IMR-90 (cell line): Measurements from ENCODE around the gene HOXD10. TPM values are rescaled to one million over a fixed set of nuclear protein-coding genes. Genes with fewer than 3 reads are reported as not detected.
A peak's percentile ranks its signal among the peaks of the same experiment; 100 is the strongest.

Experiments
- ATAC-seq: fragments of 200-7000 bp; cut with Tn5 transposase; 2 replicates; pipeline ENCODE4 v1.9.1; 2020; ENCODE audit warnings: low read depth, mild to moderate bottlenecking, moderate library complexity
- BruUV-seq: library from RNA; stranded (reverse); fragments of 400-500 nt; replicated peaks from 2 replicates; lab custom pipeline; 2021; lab: Mats Ljungman, UMichigan
- CTCF ChIA-PET: fragments of 300-600 bp; formaldehyde crosslinking; extraction: SDS; loops from one replicate; lab custom pipeline; 2021; ENCODE audit warnings: antibody characterized with exemption; lab: Yijun Ruan, JAX
- POLR2A ChIA-PET: fragments of 300-600 bp; sonication (Branson Sonifier 250); formaldehyde crosslinking; loops from one replicate; lab custom pipeline; 2022; ENCODE audit warnings: antibody characterized with exemption; ENCODE audit not compliant: unreplicated experiment; lab: Charles Lee
- DNase-seq: peaks from one replicate; pipeline ENCODE4 v3.0.0; 2013
- H2AFZ ChIP-seq: replicated peaks from 2 replicates; pipeline ENCODE3; 2013; ENCODE audit warnings: low read length, mild to moderate bottlenecking; ENCODE audit not compliant: poor library complexity
- H2AK5ac ChIP-seq: 2 replicates; pipeline ENCODE4 v1.6.1; 2013; ENCODE audit warnings: low read depth, low read length, inconsistent platforms
- H2AK9ac ChIP-seq: replicated peaks from 2 replicates; pipeline ENCODE3; 2013; ENCODE audit warnings: mild to moderate bottlenecking, low read depth, low read length, moderate library complexity; ENCODE audit not compliant: poor library complexity
- H2BK120ac ChIP-seq: 2 replicates; pipeline ENCODE4 v1.6.1; 2013; ENCODE audit warnings: low read depth, low read length, inconsistent platforms
- H2BK15ac ChIP-seq: 3 replicates; pipeline ENCODE4 v1.6.1; 2013; ENCODE audit warnings: low read depth, low read length, inconsistent platforms
- H2BK20ac ChIP-seq: 2 replicates; pipeline ENCODE4 v1.6.1; 2013; ENCODE audit warnings: low read depth, mild to moderate bottlenecking, inconsistent platforms, low read length, moderate library complexity
- H2BK5ac ChIP-seq: 2 replicates; pipeline ENCODE4 v1.6.1; 2013; ENCODE audit warnings: mild to moderate bottlenecking, low read depth, low read length, inconsistent platforms; ENCODE audit not compliant: poor library complexity, severe bottlenecking
- H3K14ac ChIP-seq: replicated peaks from 2 replicates; pipeline ENCODE4 v1.6.1; 2013; ENCODE audit warnings: low read depth, low read length, inconsistent platforms
- H3K18ac ChIP-seq: 2 replicates; pipeline ENCODE4 v1.6.1; 2013; ENCODE audit warnings: low read depth, low read length, control low read depth
- H3K23ac ChIP-seq: 2 replicates; pipeline ENCODE4 v1.6.1; 2013; ENCODE audit warnings: low read depth, low read length, inconsistent platforms
- H3K27ac ChIP-seq: 2 replicates; pipeline ENCODE4 v1.5.1; 2013; ENCODE audit warnings: mild to moderate bottlenecking, control low read depth, low read length; ENCODE audit not compliant: insufficient read depth
- H3K27me3 ChIP-seq: 2 replicates; pipeline ENCODE4 v1.6.1; 2013; ENCODE audit warnings: low read length; ENCODE audit not compliant: control insufficient read depth, insufficient read depth
- H3K36me3 ChIP-seq: 2 replicates; pipeline ENCODE4 v1.6.1; 2013; ENCODE audit warnings: low read length, mixed read lengths; ENCODE audit not compliant: control insufficient read depth, insufficient read depth
- H3K4ac ChIP-seq: 2 replicates; pipeline ENCODE4 v1.6.1; 2013; ENCODE audit warnings: low read depth, low read length, inconsistent platforms
- H3K4me1 ChIP-seq: 2 replicates; pipeline ENCODE4 v1.6.1; 2013; ENCODE audit warnings: low read length, mixed read lengths; ENCODE audit not compliant: control insufficient read depth, insufficient read depth
- H3K4me2 ChIP-seq: 2 replicates; pipeline ENCODE4 v1.6.1; 2013; ENCODE audit warnings: low read depth, mild to moderate bottlenecking, control low read depth, low read length, moderate library complexity
- H3K4me3 ChIP-seq: 2 replicates; pipeline ENCODE4 v1.5.1; 2013; ENCODE audit warnings: low read depth, mild to moderate bottlenecking, control low read depth, low read length, moderate library complexity; ENCODE audit not compliant: insufficient read depth
- H3K56ac ChIP-seq: 2 replicates; pipeline ENCODE4 v1.6.1; 2013; ENCODE audit warnings: low read length, inconsistent platforms; ENCODE audit not compliant: insufficient read depth; ENCODE audit errors: extremely low read depth
- H3K79me1 ChIP-seq, 2 experiments: 2 replicates each; pipeline ENCODE4 v1.6.1; 2013; ENCODE audit warnings: low read length in 2 of 2, inconsistent platforms in 1 of 2, low read depth in 1 of 2
- H3K9ac ChIP-seq: 2 replicates; pipeline ENCODE4 v1.6.1; 2013; ENCODE audit warnings: low read depth, low read length, control low read depth
- H3K9me1 ChIP-seq: 2 replicates; pipeline ENCODE4 v1.6.1; 2013; ENCODE audit warnings: low read length, inconsistent platforms; ENCODE audit not compliant: insufficient read depth
- H3K9me3 ChIP-seq: 2 replicates; pipeline ENCODE4 v1.6.1; 2013; ENCODE audit warnings: low read length; ENCODE audit not compliant: control insufficient read depth, insufficient read depth
- H4K20me1 ChIP-seq: 2 replicates; pipeline ENCODE4 v1.6.1; 2013; ENCODE audit warnings: low read length, inconsistent platforms; ENCODE audit not compliant: insufficient read depth
- H4K5ac ChIP-seq: 2 replicates; pipeline ENCODE4 v1.6.1; 2013; ENCODE audit warnings: mild to moderate bottlenecking, low read depth, low read length, control low read depth
- H4K8ac ChIP-seq, 2 experiments: 2 replicates each; pipeline ENCODE4 v1.6.1; 2013; ENCODE audit warnings: low read depth in 2 of 2, low read length in 2 of 2, control low read depth in 1 of 2, inconsistent platforms in 1 of 2
- H4K91ac ChIP-seq: 2 replicates; pipeline ENCODE4 v1.6.1; 2013; ENCODE audit warnings: low read depth, low read length, inconsistent platforms; ENCODE audit not compliant: insufficient read depth
- MAZ ChIP-seq: IDR thresholded peaks from 2 replicates; pipeline ENCODE4 v1.6.1; 2012; ENCODE audit warnings: low read depth, mild to moderate bottlenecking, low read length, improper control_type of control experiment, moderate library complexity, borderline replicate concordance
- NFE2L2 ChIP-seq: fragments of 150-350 bp; IDR thresholded peaks from 2 replicates; pipeline ENCODE4 v1.6.1; 2016; ENCODE audit warnings: low read depth, mild to moderate bottlenecking, low read length
- RAD21 ChIP-seq: IDR thresholded peaks from 2 replicates; pipeline ENCODE4 v1.6.1; 2012; ENCODE audit warnings: low read length, improper control_type of control experiment
- RCOR1 ChIP-seq: IDR thresholded peaks from 2 replicates; pipeline ENCODE4 v1.6.1; 2012; ENCODE audit warnings: mild to moderate bottlenecking, low read length, improper control_type of control experiment; ENCODE audit not compliant: insufficient replicate concordance
- WGBS, 2 experiments: methylation state at CpG; one replicate each; pipeline versions ENCODE4 v1.1.5 to v1.1.7; 2013; ENCODE audit warnings: missing lambda C conversion rate in 2 of 2; ENCODE audit not compliant: insufficient read length in 1 of 2; ENCODE audit errors: extremely low coverage in 2 of 2; 5-methylcytosine and 5-hydroxymethylcytosine counted together
- dilution Hi-C: fragments of 300-500 bp; cut with HindIII; formaldehyde crosslinking; loops from one replicate; pipeline ENCODE4 v1.14.3; 2018; ENCODE audit warnings: low sequenced_read_pairs; ENCODE audit not compliant: unreplicated experiment
- in situ Hi-C: fragments of 300-500 bp; cut with MboI; formaldehyde crosslinking; loops from 3 replicates; pipeline ENCODE4 v1.14.3; 2019; ENCODE audit warnings: low sequenced_read_pairs, inconsistent platforms, mixed read lengths
- intact Hi-C: fragments of 100-400 bp; cut with micrococcal nuclease; formaldehyde crosslinking; loops from 2 replicates; pipeline ENCODE4 v1.10.0; 2022
- polyA plus RNA-seq, 3 experiments: library from polyadenylated mRNA; depleted of rRNA; stranded (reverse); fragments of >200 nt; gene quantifications; 2 replicates each; pipeline ENCODE4 v1.2.3, GENCODE V29; 2012; ENCODE audit warnings: low replicate concordance in 1 of 3
- total RNA-seq: library from RNA; depleted of rRNA; stranded (reverse); fragments of >200 nt; gene quantifications from 2 replicates; pipeline ENCODE4 v1.2.3, GENCODE V29; 2012

Gene HOXD10
- total and polyA plus RNA-seq, 2 of the 4 experiments (the other 2 are of a cell fraction): not detected

DNA sequence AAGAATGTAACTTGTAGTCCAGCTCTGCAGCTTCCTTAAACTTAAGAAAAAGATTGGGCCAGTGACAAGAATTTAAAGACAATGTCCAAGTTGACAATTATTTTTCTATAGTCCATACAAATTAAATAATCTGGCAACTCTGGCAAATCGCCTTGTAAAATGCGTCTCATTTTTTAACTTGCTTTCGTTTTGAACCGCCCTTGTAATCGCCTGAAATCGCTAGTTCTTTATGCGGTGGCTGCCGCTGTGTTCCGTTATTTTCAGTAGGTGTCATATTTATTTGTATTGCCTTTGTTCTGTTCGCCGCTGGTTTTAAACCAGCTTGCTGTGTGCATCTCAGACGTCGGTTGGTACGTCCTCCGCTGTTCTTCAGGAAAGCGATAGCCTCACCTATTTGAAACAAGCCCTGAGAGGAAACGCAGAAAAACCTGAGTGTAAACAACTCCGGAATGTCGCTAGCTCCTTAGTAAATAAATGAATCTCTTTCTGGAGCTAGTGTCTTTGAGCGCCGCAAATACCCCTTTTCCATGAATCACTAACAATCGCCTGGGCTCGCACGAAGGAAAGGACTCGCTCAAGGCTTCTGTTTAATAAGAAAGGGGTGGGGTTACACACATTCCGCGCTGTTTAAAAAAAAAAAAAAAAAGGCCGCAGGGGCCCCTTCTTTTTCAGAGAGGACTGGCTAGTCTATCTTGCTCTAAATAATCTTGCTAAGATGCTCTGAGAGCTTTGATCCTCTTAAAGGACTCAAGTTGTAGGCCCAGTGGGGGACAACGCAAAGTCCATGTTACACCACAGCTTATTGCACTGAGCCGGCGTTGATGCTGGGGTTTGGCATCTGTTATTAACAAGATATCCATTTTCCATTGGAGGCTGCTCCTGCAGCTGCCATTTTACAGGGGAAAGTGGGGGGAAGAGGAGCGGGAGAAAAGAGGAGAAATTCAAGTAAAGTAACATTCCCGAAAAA is 15.9 kb downstream of the HOXD10 start:
- Histone ChIP-seq H3K79me1 (no peaks in the 10 kb centered on the region), H3K4me2 (peak overlapping the region; percentile 82), H3K9ac (no peak overlapping the region), H3K9me3 (peaks cover 1% of the 10 kb centered on the region), H3K36me3 (no peaks in the 10 kb centered on the region), H3K23ac (no peak overlapping the region), H4K91ac (no peak overlapping the region), H3K27ac (no peak overlapping the region), H2BK120ac (no peak overlapping the region), H2BK5ac (no peak overlapping the region), H3K27me3 (peaks cover 93% of the 10 kb centered on the region), H4K5ac (no peak overlapping the region), H3K56ac (no peak overlapping the region), H3K4ac (no peak overlapping the region), H2BK20ac (no peak overlapping the region), H2AFZ (no peak overlapping the region), H3K18ac (no peak overlapping the region), H4K20me1 (no peaks in the 10 kb centered on the region), H2BK15ac (no peak overlapping the region), H4K8ac (no peak overlapping the region), H3K4me3 (peak overlapping the region; percentile 39; the same call in 1 of the 2 replicates), H3K4me1 (no peaks in the 10 kb centered on the region), H2AK9ac (no peak overlapping the region), H2AK5ac (no peak overlapping the region), H3K9me1 (no peaks in the 10 kb centered on the region), H3K14ac (no peak overlapping the region)
- peak; percentile 10 for DNase-seq
- POLR2A ChIA-PET: no interaction called here
- intact Hi-C loops (no loop called here), in situ Hi-C loops (no loop called here), dilution Hi-C loops (no loop called here)
- BruUV-seq: no TSS peak
- CTCF ChIA-PET: interaction anchor here (0.7 to 3.1 kb wide), 8 partner anchors 8 to 521 kb away, joined by 3 to 23 read pairs (median 4); no protein-coding TSS in a partner anchor
- WGBS, 2 experiments: 5% methylated on average over 9 of the region's 33 CpGs; no CpG with 5 or more reads in 1 of the 2 experiments
- no peak for TF ChIP-seq MAZ
- no peak for TF ChIP-seq RAD21
- TF ChIP-seq NFE2L2: no peak
- no peak for TF ChIP-seq RCOR1
- ATAC-seq: no peak
